ENCODE results near the gene TMEM69.
A peak's percentile ranks its signal among the peaks of the same experiment; 100 is the strongest.
"Not testable (repeated sequence)": the region's sequence is repeated elsewhere in the genome, so short reads cannot be mapped to it uniquely, and the experiment has no call there.

TMEM69 gene

GRCh38 chr1:45679123-45679522, 8.9 kb upstream of the TMEM69 start:
- DNase-seq: no peak

GRCh38 chr1:45682942-45683341, 5.0 kb upstream of the TMEM69 start:
- DNase-seq: no peak

- DNase-seq: no peak
Measured at GRCh38 chr1:45684402-45684801, 3.6 kb upstream of the TMEM69 start.

GRCh38 chr1:45685308-45686014, 2.5 kb upstream of the TMEM69 start:
- no peak for DNase-seq

- DNase-seq: peak; percentile 48
Measured at GRCh38 chr1:45686015-45686287, 2.0 kb upstream of the TMEM69 start.

GRCh38 chr1:45686288-45687013, 1.5 kb upstream of the TMEM69 start, which contains the start of gene GPBP1L1:
TSS of gene GPBP1L1 (minus strand) at chr1:45686533. CDS start at chr1:45659087, 27,446 bp downstream.
- DNase-seq: peak; percentile 93

GRCh38 chr1:45687014-45687753, 797 bp upstream of the TMEM69 start:
- peak; percentile 97 for DNase-seq

- DNase-seq: not testable (repeated sequence)
Measured at GRCh38 chr1:45693811-45694210, 5.8 kb downstream of the TMEM69 start.

GRCh38 chr1:45694823-45695222, 6.8 kb downstream of the TMEM69 start:
- no peak for DNase-seq

- DNase-seq: no peak
Measured at GRCh38 chr1:45704637-45705036, 16.7 kb downstream of the TMEM69 start.

GRCh38 chr1:45713711-45714110, 25.7 kb downstream of the TMEM69 start:
- no peak for DNase-seq

- no peak for DNase-seq
Measured at GRCh38 chr1:45716700-45717099, 28.7 kb downstream of the TMEM69 start.

GRCh38 chr1:45717386-45717785, 29.4 kb downstream of the TMEM69 start:
- not testable (repeated sequence) for DNase-seq

GRCh38 chr1:45718289-45718688, 30.3 kb downstream of the TMEM69 start:
- no peak for DNase-seq

GRCh38 chr1:45721207-45721606, 33.2 kb downstream of the TMEM69 start:
- no peak for DNase-seq

GRCh38 chr1:45722809-45723208, 34.8 kb downstream of the TMEM69 start:
- no peak for DNase-seq

- no peak for DNase-seq
Measured at GRCh38 chr1:45723248-45723930, 35.4 kb downstream of the TMEM69 start.

- not testable (repeated sequence) for DNase-seq
Measured at GRCh38 chr1:45726007-45726406, 38.0 kb downstream of the TMEM69 start.

GRCh38 chr1:45730075-45730779, 42.2 kb downstream of the TMEM69 start:
- no peak for DNase-seq

GRCh38 chr1:45730780-45731319, 42.9 kb downstream of the TMEM69 start:
- no peak for DNase-seq

GRCh38 chr1:45739137-45739536, 51.2 kb downstream of the TMEM69 start:
- no peak for DNase-seq

- not testable (repeated sequence) for DNase-seq
Measured at GRCh38 chr1:45739641-45740156, 51.7 kb downstream of the TMEM69 start.

Data from NCI-H748 treated with DMSO at 0.1 percent for 48 hours (cell line).